GM13977 (cell line): ENCODE measurements around the gene LENG1.
A peak's percentile ranks its signal among the peaks of the same experiment; 100 is the strongest.

ENCODE experiments used
- DNase-seq: peaks from one replicate; pipeline ENCODE4 v3.0.0; 2012; ENCODE audit warnings: low spot score
- CTCF ChIP-seq: IDR thresholded peaks from 2 replicates; pipeline ENCODE4 v1.5.1; 2012; ENCODE audit warnings: mild to moderate bottlenecking, control low read depth; ENCODE audit not compliant: insufficient read depth; ENCODE audit errors: extremely low read depth, missing control alignments
- in situ Hi-C: fragments of 300-500 bp; cut with MboI; formaldehyde crosslinking; loops from one replicate; pipeline ENCODE4 v1.12.0; 2022; ENCODE audit warnings: low sequenced_read_pairs, low pct_unique_long_range_greater_than_20kb, mixed read lengths, inconsistent platforms; ENCODE audit not compliant: unreplicated experiment

LENG1 gene

GRCh38 chr19:54124393-54124792 is 35.1 kb downstream of the LENG1 start:
- TF ChIP-seq CTCF = no peak
- no peak for DNase-seq
- in situ Hi-C loops = no loop called here

GRCh38 chr19:54123682-54124081 is 35.8 kb downstream of the LENG1 start:
- in situ Hi-C loops = no loop called here
- TF ChIP-seq CTCF = no peak
- DNase-seq = no peak

GRCh38 chr19:54121259-54121658 is 38.3 kb downstream of the LENG1 start:
- in situ Hi-C loops = no loop called here
- DNase-seq = no peak
- TF ChIP-seq CTCF = no peak

GRCh38 chr19:54115109-54116063 is 44.1 kb downstream of the LENG1 start, which contains the start of the genes PRPF31 and TFPT:
Gene PRPF31 (plus strand): TSS chr19:54115754. CDS start chr19:54118279, 2,525 bp downstream.
Gene TFPT (minus strand): TSS chr19:54115657. CDS start chr19:54115269, 388 bp downstream.
- in situ Hi-C loops = no loop called here
- TF ChIP-seq CTCF = no peak
- DNase-seq = peak; percentile 97

GRCh38 chr19:54114340-54115108 is 45.0 kb downstream of the LENG1 start:
- TF ChIP-seq CTCF = no peak
- DNase-seq = peak; percentile 70
- in situ Hi-C loops = no loop called here

GRCh38 chr19:54109651-54110050 is 49.9 kb downstream of the LENG1 start:
- in situ Hi-C loops = no loop called here
- TF ChIP-seq CTCF = no peak
- no peak for DNase-seq
